Measurements from ENCODE around the gene TBL1X.

GRCh38 chrX:9688833-9689232 lies 224.0 kb downstream of the TBL1X start:
- TF ChIP-seq POLR2A (IDR thresholded peaks at IDR 0.05; ENCODE audit: low read length) (no peak), GATA1 (IDR thresholded peaks at IDR 0.05; ENCODE audit: low read depth, low read length) (no peak)
